GM12873 (cell line): ENCODE data around the gene ALPK1.

Experiments used
- TF ChIP-seq, protein P1 (sequence below): IDR thresholded peaks from 2 replicates; pipeline ENCODE4 v1.5.1; 2012; ENCODE audit warnings: low read depth, mild to moderate bottlenecking, moderate library complexity, low read length, control low read depth; ENCODE audit not compliant: insufficient read depth; ENCODE audit errors: missing control alignments

The ALPK1 gene

DNA sequence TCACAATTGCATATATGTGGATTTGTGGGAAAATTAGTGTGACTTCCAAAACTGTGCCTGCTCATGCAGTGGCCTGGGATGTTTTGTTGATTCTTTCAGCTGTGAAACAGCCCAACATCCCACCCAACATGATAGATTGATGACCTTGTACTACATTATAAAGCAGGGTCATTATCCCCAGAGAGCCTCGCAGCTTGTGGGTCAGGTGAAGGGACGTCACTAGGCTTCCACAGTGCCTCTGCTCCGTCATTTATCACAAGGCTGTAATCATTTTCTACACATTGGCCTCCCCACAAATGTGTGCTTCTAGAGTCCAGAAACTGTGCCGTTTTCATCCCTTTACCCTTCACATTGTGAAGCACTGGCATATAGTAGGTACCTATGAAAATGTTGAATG lies 31.6 kb downstream of the ALPK1 start:
- TF ChIP-seq, protein P1, sequence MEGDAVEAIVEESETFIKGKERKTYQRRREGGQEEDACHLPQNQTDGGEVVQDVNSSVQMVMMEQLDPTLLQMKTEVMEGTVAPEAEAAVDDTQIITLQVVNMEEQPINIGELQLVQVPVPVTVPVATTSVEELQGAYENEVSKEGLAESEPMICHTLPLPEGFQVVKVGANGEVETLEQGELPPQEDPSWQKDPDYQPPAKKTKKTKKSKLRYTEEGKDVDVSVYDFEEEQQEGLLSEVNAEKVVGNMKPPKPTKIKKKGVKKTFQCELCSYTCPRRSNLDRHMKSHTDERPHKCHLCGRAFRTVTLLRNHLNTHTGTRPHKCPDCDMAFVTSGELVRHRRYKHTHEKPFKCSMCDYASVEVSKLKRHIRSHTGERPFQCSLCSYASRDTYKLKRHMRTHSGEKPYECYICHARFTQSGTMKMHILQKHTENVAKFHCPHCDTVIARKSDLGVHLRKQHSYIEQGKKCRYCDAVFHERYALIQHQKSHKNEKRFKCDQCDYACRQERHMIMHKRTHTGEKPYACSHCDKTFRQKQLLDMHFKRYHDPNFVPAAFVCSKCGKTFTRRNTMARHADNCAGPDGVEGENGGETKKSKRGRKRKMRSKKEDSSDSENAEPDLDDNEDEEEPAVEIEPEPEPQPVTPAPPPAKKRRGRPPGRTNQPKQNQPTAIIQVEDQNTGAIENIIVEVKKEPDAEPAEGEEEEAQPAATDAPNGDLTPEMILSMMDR, result no peak

DNA sequence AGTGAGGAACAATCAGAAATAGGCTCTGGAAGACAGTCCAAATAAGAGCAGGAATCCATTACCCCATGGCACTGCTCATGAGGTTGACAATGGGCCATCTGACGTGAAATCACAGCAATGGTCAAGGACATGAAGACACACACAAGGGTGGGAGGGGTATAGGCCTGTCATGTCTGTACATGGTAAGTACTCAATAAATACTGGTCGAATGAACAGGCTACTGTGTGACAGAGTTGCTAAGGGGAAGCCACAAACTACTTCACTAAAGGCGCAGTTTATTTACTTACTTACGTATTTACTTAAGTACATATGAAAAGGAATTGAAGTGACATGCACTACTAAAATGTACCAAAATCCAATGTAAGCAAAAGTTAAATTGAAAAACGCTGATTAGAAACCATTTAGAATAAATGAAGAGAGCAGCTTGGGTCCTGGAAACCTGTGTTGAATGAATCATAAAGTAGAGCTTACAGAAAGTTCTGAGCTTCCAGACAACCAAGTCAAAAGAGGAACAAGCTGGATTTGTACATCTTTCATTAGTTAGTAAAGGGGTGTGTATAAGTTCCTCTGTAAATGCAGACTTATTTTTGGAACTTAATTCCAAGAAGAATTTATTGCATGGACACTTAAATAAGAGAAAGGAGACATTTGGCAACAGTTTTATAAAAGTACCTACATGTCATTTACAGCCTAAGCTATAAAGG lies 32.7 kb downstream of the ALPK1 start:
- TF ChIP-seq, protein P1, result no peak

DNA sequence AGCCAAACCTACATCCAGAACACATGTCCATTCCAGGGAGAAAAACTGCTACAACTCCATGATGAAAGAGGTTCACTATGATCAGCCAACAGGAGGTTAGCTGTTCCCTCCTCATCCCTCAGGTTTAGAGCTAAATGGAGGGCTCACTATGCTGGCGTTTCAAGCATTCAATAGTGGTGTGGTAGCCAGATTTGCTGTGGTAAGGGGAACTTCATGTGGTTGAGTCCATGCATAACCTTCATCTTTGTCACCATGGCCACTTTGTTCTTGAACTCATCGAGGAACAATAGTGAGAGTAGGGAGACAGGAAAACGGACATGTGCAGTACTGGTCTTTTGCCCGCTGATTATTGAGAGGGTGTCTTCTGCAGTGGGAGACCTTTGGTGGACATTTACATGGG lies 33.8 kb downstream of the ALPK1 start:
- TF ChIP-seq, protein P1, result no peak

DNA sequence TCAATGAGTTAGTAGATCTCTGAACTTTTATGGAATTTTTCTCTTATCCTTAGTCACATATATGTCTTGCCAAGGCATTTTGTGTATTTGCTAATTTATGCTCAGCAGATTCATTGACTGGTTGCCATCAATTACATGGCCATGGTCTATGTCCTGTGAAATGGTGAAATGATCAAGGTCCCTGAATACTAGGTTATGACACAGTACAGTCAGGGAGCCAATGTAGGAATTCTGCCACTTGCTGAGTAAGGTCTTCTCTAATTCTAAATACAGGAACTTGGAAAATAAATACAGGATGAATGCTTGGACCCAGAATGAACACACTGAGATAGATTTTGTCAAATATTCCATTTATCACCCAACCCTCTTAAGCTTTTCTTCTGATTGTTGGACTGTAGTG lies 35.2 kb downstream of the ALPK1 start:
- TF ChIP-seq, protein P1, result no peak

DNA sequence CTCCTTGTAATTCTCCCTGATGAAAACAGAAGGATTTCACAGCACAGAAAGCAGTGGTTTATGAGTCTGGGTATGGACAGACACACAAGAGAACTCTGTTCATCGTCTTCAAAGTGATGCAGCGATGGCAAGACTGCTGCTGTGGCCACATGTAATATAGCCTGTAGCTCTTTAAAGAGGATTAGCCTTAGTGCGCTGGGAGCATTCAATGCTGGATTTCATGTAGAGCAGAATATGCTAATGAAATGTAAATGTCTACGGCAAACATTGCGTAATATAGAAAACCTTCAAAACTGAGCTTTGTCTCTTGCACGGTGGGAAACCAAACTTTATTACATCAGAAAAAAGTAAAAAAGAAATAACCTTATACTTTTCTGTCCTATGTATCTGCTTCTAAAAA lies 42.9 kb downstream of the ALPK1 start:
- TF ChIP-seq, protein P1, result no peak

DNA sequence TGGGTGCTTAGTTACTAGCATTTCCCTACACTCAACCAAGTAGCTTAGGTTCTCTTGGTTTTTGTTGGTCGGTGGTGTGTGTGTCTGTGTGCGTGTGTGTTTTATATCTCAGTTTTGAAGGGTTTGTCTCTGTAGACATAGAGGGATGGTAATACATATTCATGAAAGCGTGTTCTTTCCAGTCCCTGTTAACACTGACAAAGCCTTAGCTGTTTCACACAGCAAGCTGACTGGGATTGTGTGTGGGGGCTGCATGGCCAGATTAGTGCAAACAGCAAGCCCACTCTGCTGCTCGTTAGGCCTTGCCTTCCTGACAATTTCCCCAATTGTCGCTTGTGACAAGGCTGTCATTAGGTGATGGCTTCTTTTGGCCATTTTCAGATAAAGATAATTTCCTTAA lies 43.9 kb downstream of the ALPK1 start:
- TF ChIP-seq, protein P1, result no peak

DNA sequence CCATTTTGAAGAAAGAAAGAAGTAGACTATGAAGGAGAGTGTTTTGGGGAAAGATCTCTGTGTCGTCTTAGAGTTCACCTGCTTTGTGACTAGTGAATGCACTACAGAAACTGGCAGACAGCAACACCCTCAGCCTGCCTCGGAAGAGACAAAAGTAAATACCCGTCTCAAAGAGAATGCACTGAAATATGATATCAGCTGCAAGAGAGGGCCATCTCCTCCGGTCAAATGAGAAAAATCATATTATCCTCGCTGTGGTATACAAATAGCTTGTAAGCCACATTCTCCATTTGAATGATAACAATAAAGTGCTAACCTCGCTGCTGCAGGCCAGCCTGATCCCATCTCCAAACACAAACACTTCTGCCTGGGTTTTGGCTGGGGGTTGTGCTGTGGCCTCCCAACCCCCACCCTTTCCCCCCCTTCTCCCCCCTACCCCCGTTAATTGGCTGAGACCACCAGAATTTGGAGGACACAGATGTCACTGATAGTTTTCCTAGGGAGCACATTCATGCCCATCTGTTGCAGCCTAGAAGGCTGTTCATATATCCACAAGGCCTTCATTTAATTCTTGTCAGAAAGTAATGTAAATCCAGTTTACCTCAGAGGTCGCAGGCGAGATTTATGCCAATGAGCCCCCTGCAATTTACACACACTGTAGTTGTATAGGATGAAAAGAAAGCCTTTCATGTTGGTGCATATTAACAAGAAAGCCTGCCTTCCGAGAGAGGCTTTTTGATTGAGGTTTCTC lies 46.3 kb downstream of the ALPK1 start:
- TF ChIP-seq, protein P1, result no peak
